ENCODE results near the gene FAM53B.
"Not testable (repeated sequence)": the region's sequence is repeated elsewhere in the genome, so short reads cannot be mapped to it uniquely, and the experiment has no call there.

Gene FAM53B

GRCh38 chr10:124616836-124617130 lies 127.4 kb downstream of the FAM53B start:
- H3K27ac ChIP-seq, result no peak overlapping the region
- TF ChIP-seq CTCF (IDR thresholded peaks at IDR 0.05) (no peak), ZFX (IDR thresholded peaks at IDR 0.05; ENCODE audit: borderline replicate concordance) (no peak)

GRCh38 chr10:124616040-124616835 lies 127.9 kb downstream of the FAM53B start:
- TF ChIP-seq CTCF (IDR thresholded peaks at IDR 0.05) (no peak), ZFX (IDR thresholded peaks at IDR 0.05; ENCODE audit: borderline replicate concordance) (no peak)
- no peak overlapping the region for H3K27ac ChIP-seq

- no peak overlapping the region for H3K27ac ChIP-seq
- TF ChIP-seq CTCF (IDR thresholded peaks at IDR 0.05), result no peak
- TF ChIP-seq ZFX (IDR thresholded peaks at IDR 0.05; ENCODE audit: borderline replicate concordance), result no peak
Observed at GRCh38 chr10:124615259-124615658, 128.9 kb downstream of the FAM53B start.

- H3K27ac ChIP-seq, result no peak overlapping the region
- TF ChIP-seq CTCF (IDR thresholded peaks at IDR 0.05), result no peak
- TF ChIP-seq ZFX (IDR thresholded peaks at IDR 0.05; ENCODE audit: borderline replicate concordance), result no peak
Observed at GRCh38 chr10:124614003-124614659, 130.0 kb downstream of the FAM53B start.

- TF ChIP-seq CTCF (IDR thresholded peaks at IDR 0.05), result no peak
- no peak for TF ChIP-seq ZFX (IDR thresholded peaks at IDR 0.05; ENCODE audit: borderline replicate concordance)
- H3K27ac ChIP-seq, result no peak overlapping the region
Observed at GRCh38 chr10:124612611-124613498, 131.3 kb downstream of the FAM53B start.

GRCh38 chr10:124611738-124612137 lies 132.4 kb downstream of the FAM53B start:
- no peak for TF ChIP-seq ZFX (IDR thresholded peaks at IDR 0.05; ENCODE audit: borderline replicate concordance)
- no peak for TF ChIP-seq CTCF (IDR thresholded peaks at IDR 0.05)
- H3K27ac ChIP-seq, result no peak overlapping the region

- H3K27ac ChIP-seq, result not testable (repeated sequence)
Observed at GRCh38 chr10:124610851-124611250, 133.3 kb downstream of the FAM53B start.

- not testable (repeated sequence) for H3K27ac ChIP-seq
Observed at GRCh38 chr10:124610186-124610585, 134.0 kb downstream of the FAM53B start.

Measured in 22Rv1 (cell line).